Bronchial epithelial cell (primary cell): Measurements from ENCODE around the gene ADGRG3. TPM values are rescaled to one million over a fixed set of nuclear protein-coding genes. Genes with fewer than 3 reads are reported as not detected.
A peak's percentile ranks its signal among the peaks of the same experiment; 100 is the strongest.

Source experiments
- DNase-seq: peaks from one replicate; pipeline ENCODE4 v3.0.0-alpha.2; 2010; ENCODE audit warnings: low read depth
- FAIRE-seq: peaks from 2 replicates; lab custom pipeline; 2011; peaks lifted over from hg19 to GRCh38; lab: Jason Lieb, UNC
- H3K27me3 ChIP-seq: 2 replicates; pipeline ENCODE4 v1.5.1; 2011; ENCODE audit warnings: low read length; ENCODE audit not compliant: control insufficient read depth, insufficient read depth
- H3K36me3 ChIP-seq: 2 replicates; pipeline ENCODE4 v1.5.1; 2011; ENCODE audit warnings: low read length; ENCODE audit not compliant: control insufficient read depth, insufficient read depth
- H3K4me3 ChIP-seq: 2 replicates; pipeline ENCODE4 v1.5.1; 2011; ENCODE audit warnings: mild to moderate bottlenecking, low read depth, low read length, control low read depth
- CTCF ChIP-seq: IDR thresholded peaks from 2 replicates; pipeline ENCODE4 v1.5.1; 2011; ENCODE audit warnings: mild to moderate bottlenecking, moderate library complexity, low read length, control low read depth, inconsistent platforms; ENCODE audit not compliant: insufficient read depth, severe bottlenecking
- total RNA-seq: library from RNA; depleted of rRNA; stranded (reverse); fragments of >200 nt; gene quantifications from 2 replicates; pipeline ENCODE4 v1.2.1, GENCODE V29; 2014

Gene ADGRG3
- total RNA-seq, 1 donor from 2014 or later: not detected

DNA sequence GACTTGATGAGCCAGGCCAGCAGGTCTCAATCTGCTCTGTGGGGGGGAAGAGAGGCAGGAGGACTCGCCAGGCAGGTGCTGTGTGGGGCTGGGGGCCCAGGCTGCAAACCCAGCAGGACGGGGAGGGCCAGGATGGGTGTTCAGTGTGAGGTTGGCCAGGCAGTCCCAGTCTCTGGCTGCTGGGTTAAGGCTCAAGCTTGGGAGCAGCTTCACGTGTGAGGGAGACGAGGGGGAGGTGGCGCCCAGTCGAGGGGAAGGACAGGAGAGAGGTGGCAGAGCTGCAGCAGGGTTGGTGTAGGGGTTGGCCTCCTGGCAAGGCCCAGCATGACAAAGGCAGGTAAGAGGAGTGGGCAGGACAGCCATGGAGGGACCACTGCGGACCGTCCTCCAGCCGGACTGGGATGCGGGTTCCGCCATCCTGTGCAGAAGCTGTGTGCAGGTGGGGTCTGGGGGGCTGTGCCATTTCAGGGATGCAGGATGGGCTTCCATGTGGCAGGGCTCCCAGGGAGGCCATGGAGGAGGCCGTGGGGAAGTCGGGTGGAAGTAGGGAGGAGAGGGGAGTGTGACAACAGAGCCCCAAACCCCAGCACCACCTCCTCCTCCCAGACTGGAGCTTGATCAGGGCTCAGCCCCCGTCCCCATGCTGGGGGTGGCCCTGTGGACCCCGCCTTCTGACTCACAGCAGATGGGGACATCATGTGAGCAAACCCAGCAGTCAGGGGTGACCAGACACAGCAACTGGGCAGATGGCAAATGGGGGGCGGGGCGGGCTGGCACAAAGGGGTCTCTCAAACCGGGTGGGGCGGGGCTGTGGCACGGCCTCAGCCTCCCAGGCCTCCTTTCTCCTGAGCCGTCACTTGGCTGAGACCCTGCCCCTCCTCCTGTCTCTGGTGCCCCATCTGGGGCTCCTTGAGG is 36.9 kb upstream of the ADGRG3 start:
- TF ChIP-seq CTCF: no peak
- no peaks in the 10 kb centered on the region for H3K27me3 ChIP-seq
- peaks cover 25% of the 10 kb centered on the region for H3K36me3 ChIP-seq
- H3K4me3 ChIP-seq: no peak overlapping the region
- FAIRE-seq (no peak), DNase-seq (no peak)

DNA sequence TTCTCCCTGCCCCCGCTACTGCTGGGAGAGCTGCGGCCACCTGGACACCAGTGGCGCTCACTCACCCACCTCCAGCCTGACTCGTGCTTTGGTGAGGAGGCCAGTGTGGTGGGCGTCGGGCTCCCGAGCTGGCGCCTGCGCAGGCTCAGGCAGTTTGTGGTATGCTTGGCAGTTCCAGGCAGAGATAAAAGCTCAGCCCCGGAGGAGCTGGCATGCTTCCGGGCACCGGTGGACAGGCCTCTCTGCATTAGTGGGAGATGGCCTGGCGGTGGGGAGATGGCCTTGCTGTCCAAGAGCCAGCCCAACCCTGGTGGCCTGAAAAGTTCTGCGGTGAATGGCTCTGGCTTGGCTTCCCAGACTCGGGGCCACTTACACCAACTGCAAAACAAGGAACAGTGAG is 35.5 kb upstream of the ADGRG3 start:
- no peak for DNase-seq
- FAIRE-seq: no peak
- Histone ChIP-seq H3K27me3 (no peaks in the 10 kb centered on the region), H3K4me3 (no peak overlapping the region), H3K36me3 (peaks cover 26% of the 10 kb centered on the region)
- no peak for TF ChIP-seq CTCF

DNA sequence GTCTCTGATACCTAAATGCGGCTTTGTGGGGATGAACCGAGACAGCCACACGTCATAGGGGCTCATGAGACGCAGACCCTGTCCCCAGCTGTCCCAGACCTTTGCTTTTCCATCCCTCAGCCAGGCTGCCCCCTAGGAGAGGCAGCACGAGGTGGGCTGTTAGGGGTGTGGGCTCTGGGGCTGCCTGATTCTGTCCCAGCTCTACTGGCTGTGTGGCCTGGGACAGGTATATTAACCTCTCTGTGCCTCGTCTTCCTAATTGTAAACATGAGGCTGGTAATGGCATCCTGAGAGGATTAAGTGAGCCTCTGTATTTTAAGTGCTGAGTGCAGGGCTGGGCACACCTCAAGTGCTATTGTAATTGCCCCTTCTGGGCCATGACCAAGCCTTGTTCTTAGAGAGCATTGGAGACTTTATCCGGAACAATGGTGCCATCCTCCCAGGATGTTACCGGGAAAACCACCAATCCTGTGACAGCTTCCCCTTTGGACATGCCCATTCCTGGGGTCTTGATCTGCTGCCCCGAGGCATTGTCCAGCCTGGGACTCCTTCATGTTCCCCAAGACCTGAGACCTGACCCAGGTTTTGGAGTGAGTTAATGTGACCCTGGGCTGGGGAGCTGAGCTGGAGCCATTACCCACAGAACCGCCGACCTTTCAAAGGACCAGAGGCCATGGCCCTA is 34.6 kb upstream of the ADGRG3 start:
- H3K27me3 ChIP-seq: no peaks in the 10 kb centered on the region
- FAIRE-seq: peak; percentile 80
- H3K4me3 ChIP-seq: no peak overlapping the region
- peaks cover 24% of the 10 kb centered on the region for H3K36me3 ChIP-seq
- no peak for DNase-seq
- TF ChIP-seq CTCF: no peak

DNA sequence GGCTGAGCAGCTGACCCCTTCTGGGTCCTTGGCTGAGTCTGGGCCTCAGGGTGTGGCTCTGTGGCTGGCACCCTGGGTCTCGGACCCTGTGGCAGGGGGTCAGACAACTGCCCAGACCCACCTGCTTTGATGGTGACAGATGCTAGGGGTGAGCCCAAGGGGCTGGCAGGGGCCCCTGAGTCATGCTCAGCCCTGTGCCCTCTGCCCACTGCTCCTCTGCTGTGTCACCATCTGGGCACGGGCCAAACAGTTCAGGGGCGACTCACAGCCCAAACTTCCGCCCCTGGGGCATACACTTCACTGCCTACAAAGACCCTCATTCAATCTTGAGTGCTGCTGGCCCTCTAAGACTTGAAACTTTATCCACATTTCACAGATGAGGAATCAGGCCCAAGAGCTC is 33.9 kb upstream of the ADGRG3 start:
- H3K27me3 ChIP-seq: no peaks in the 10 kb centered on the region
- no peak for TF ChIP-seq CTCF
- H3K36me3 ChIP-seq: peaks cover 24% of the 10 kb centered on the region
- DNase-seq (no peak), FAIRE-seq (no peak)
- H3K4me3 ChIP-seq: no peak overlapping the region

GRCh38 chr16:57635266-57636097 is 32.6 kb upstream of the ADGRG3 start:
- TF ChIP-seq CTCF: no peak
- no peak overlapping the region for H3K4me3 ChIP-seq
- DNase-seq (no peak), FAIRE-seq (peak; percentile 73)
- peaks cover 21% of the 10 kb centered on the region for H3K36me3 ChIP-seq
- no peaks in the 10 kb centered on the region for H3K27me3 ChIP-seq
